Thoracic aorta (tissue), 2 donors: ENCODE results near the gene MLLT1. TPM values are rescaled to one million over a fixed set of nuclear protein-coding genes. Genes with fewer than 3 reads are reported as not detected.

Experiments
- ATAC-seq: fragments of 150-250 bp; one replicate; pipeline ENCODE4 v1.8.0; 2017; ENCODE audit warnings: low read depth; ENCODE audit not compliant: insufficient number of reproducible peaks, low FRiP score
- DNase-seq: peaks from one replicate; pipeline ENCODE4 v3.0.0-alpha.2; 2020; ENCODE audit warnings: low spot score
- H3K27ac ChIP-seq, 2 donors: fragments of 200-600 bp; sonication (generic); 1 replicate in 1 of 2; 2 replicates in 1 of 2; pipeline ENCODE4 v1.5.1; 2016; ENCODE audit warnings: mild to moderate bottlenecking in 2 of 2, moderate library complexity in 2 of 2
- H3K27me3 ChIP-seq: fragments of 200-600 bp; sonication (generic); replicated peaks from 2 replicates; pipeline ENCODE4 v1.6.0; 2016; ENCODE audit warnings: mild to moderate bottlenecking; ENCODE audit not compliant: insufficient read depth
- H3K36me3 ChIP-seq: fragments of 200-600 bp; sonication (generic); one replicate; pipeline ENCODE4 v1.5.1; 2016
- H3K4me1 ChIP-seq, 2 donors: fragments of 200-600 bp; sonication (generic); 1 replicate in 1 of 2; 2 replicates in 1 of 2; pipeline versions ENCODE4 v1.5.1 to v1.6.0; 2016; ENCODE audit warnings: low read depth in 2 of 2, mild to moderate bottlenecking in 1 of 2; ENCODE audit not compliant: control insufficient read depth in 1 of 2
- H3K4me3 ChIP-seq: fragments of 200-600 bp; sonication (generic); 2 replicates; pipeline ENCODE4 v1.5.1; 2016; ENCODE audit warnings: mild to moderate bottlenecking
- H3K9me3 ChIP-seq: fragments of 200-600 bp; sonication (generic); 2 replicates; pipeline ENCODE4 v1.5.1; 2016
- CTCF ChIP-seq: fragments of 200-600 bp; sonication (generic); IDR thresholded peaks from one replicate; pipeline ENCODE4 v1.5.1; 2019; ENCODE audit warnings: antibody characterized with exemption
- total RNA-seq, 2 donors: library from RNA; depleted of rRNA; stranded (reverse); fragments of >200 nt; gene quantifications; one replicate each; pipeline versions ENCODE4 v1.1.0 to v1.2.3, GENCODE V29; 2016

Gene MLLT1
- total RNA-seq, 2 donors from 2014 or later = 23.0 to 31.4 TPM

GRCh38 chr19:6249296-6249695, 30.5 kb downstream of the MLLT1 start:
- no peak for TF ChIP-seq CTCF
- Histone ChIP-seq H3K27ac (no peak overlapping the region), H3K36me3 (no peaks in the 10 kb centered on the region), H3K9me3 (no peaks in the 10 kb centered on the region), H3K4me3 (no peak overlapping the region), H3K27me3 (no peaks in the 10 kb centered on the region), H3K4me1 (peaks cover 0 to 4% of the 10 kb centered on the region in 2 donors)
- DNase-seq (no peak), ATAC-seq (no peak)

GRCh38 chr19:6248844-6249243, 30.9 kb downstream of the MLLT1 start:
- H3K4me1 ChIP-seq = peaks cover 0 to 4% of the 10 kb centered on the region in 2 donors
- H3K36me3 ChIP-seq = no peaks in the 10 kb centered on the region
- no peak overlapping the region for H3K27ac ChIP-seq
- H3K9me3 ChIP-seq = no peaks in the 10 kb centered on the region
- no peak for ATAC-seq
- H3K27me3 ChIP-seq = no peaks in the 10 kb centered on the region
- no peak overlapping the region for H3K4me3 ChIP-seq
- TF ChIP-seq CTCF = no peak
- no peak for DNase-seq

GRCh38 chr19:6248341-6248740, 31.4 kb downstream of the MLLT1 start:
- Histone ChIP-seq H3K27me3 (no peaks in the 10 kb centered on the region), H3K27ac (no peak overlapping the region), H3K4me3 (no peak overlapping the region), H3K4me1 (peaks cover under 1 to 6% of the 10 kb centered on the region in 2 donors), H3K36me3 (no peaks in the 10 kb centered on the region), H3K9me3 (no peaks in the 10 kb centered on the region)
- ATAC-seq = no peak
- TF ChIP-seq CTCF = no peak
- DNase-seq = no peak

- no peak for DNase-seq
- Histone ChIP-seq H3K4me3 (no peak overlapping the region), H3K27me3 (no peaks in the 10 kb centered on the region), H3K36me3 (no peaks in the 10 kb centered on the region), H3K9me3 (no peaks in the 10 kb centered on the region), H3K27ac (no peak overlapping the region), H3K4me1 (peaks cover 9 to 10% of the 10 kb centered on the region in 2 donors)
- no peak for ATAC-seq
- TF ChIP-seq CTCF = no peak
These were observed 32.8 kb downstream of the MLLT1 start for GRCh38 chr19:6247007-6247288.

GRCh38 chr19:6246174-6247006, 33.4 kb downstream of the MLLT1 start:
- no peak for DNase-seq
- H3K4me3 ChIP-seq = no peak overlapping the region
- no peak for TF ChIP-seq CTCF
- peaks cover 9 to 10% of the 10 kb centered on the region in 2 donors for H3K4me1 ChIP-seq
- H3K27me3 ChIP-seq = no peaks in the 10 kb centered on the region
- no peaks in the 10 kb centered on the region for H3K9me3 ChIP-seq
- H3K36me3 ChIP-seq = no peaks in the 10 kb centered on the region
- no peak for ATAC-seq
- no peak overlapping the region for H3K27ac ChIP-seq
